Astrocyte of the spinal cord (primary cell): ENCODE results near the gene LRP6.
A peak's percentile ranks its signal among the peaks of the same experiment; 100 is the strongest.
"Not testable (repeated sequence)": the region's sequence is repeated elsewhere in the genome, so short reads cannot be mapped to it uniquely, and the experiment has no call there.

Experiments used
- DNase-seq: peaks from one replicate; pipeline ENCODE4 v3.0.0; 2011; ENCODE audit warnings: low read depth, low spot score
- H3K4me3 ChIP-seq: 2 replicates; pipeline ENCODE4 v1.5.1; 2011; ENCODE audit warnings: low read depth, mild to moderate bottlenecking, low read length, moderate library complexity
- CTCF ChIP-seq: IDR thresholded peaks from 2 replicates; pipeline ENCODE4 v1.5.1; 2012; ENCODE audit warnings: low read depth, mild to moderate bottlenecking, low read length, inconsistent platforms
- in situ Hi-C: cut with HindIII; loops from 2 replicates; pipeline ENCODE4 v1.10.0; 2017; ENCODE audit warnings: low sequenced_read_pairs

The LRP6 gene

GRCh38 chr12:12266873-12267741, at the start of gene LRP6:
Gene LRP6 (minus strand): TSS chr12:12267044. CDS start chr12:12266735, 309 bp downstream.
- in situ Hi-C loops: no loop called here
- DNase-seq: peak; percentile 97
- peak within 1 kb of the TSS; percentile 88 for H3K4me3 ChIP-seq
- TF ChIP-seq CTCF: no peak

- no peak for DNase-seq
- TF ChIP-seq CTCF: no peak
- in situ Hi-C loops: no loop called here
- no peak overlapping the region for H3K4me3 ChIP-seq
These were observed 49.0 kb upstream of the LRP6 start for GRCh38 chr12:12315838-12316237.

GRCh38 chr12:12310695-12311094, 43.9 kb upstream of the LRP6 start:
- H3K4me3 ChIP-seq, DNase-seq, in situ Hi-C loops: not testable (repeated sequence)

GRCh38 chr12:12305568-12306300, 38.9 kb upstream of the LRP6 start:
- no peak overlapping the region for H3K4me3 ChIP-seq
- DNase-seq: no peak
- TF ChIP-seq CTCF: no peak
- in situ Hi-C loops: no loop called here

GRCh38 chr12:12302976-12303375, 36.1 kb upstream of the LRP6 start:
- no peak for TF ChIP-seq CTCF
- no peak for DNase-seq
- in situ Hi-C loops: no loop called here

GRCh38 chr12:12301122-12301521, 34.3 kb upstream of the LRP6 start:
- no peak for TF ChIP-seq CTCF
- in situ Hi-C loops: no loop called here
- no peak overlapping the region for H3K4me3 ChIP-seq
- no peak for DNase-seq

More at GRCh38 chr12:12302976-12303375, 36.1 kb upstream of the LRP6 start:
- H3K4me3 ChIP-seq: no peak overlapping the region
